Melanocyte of skin (primary cell): ENCODE data around the gene HMGCL. TPM values are rescaled to one million over a fixed set of nuclear protein-coding genes. Genes with fewer than 3 reads are reported as not detected.

ENCODE experiments used
- total RNA-seq, 2 donors: library from RNA; depleted of rRNA; stranded (reverse); fragments of >200 nt; gene quantifications; 2 replicates each; pipeline ENCODE4 v1.2.3, GENCODE V29; 2012

The HMGCL gene
- 10 to 100 TPM; 22.3 to 33.0 TPM for total RNA-seq

DNA sequence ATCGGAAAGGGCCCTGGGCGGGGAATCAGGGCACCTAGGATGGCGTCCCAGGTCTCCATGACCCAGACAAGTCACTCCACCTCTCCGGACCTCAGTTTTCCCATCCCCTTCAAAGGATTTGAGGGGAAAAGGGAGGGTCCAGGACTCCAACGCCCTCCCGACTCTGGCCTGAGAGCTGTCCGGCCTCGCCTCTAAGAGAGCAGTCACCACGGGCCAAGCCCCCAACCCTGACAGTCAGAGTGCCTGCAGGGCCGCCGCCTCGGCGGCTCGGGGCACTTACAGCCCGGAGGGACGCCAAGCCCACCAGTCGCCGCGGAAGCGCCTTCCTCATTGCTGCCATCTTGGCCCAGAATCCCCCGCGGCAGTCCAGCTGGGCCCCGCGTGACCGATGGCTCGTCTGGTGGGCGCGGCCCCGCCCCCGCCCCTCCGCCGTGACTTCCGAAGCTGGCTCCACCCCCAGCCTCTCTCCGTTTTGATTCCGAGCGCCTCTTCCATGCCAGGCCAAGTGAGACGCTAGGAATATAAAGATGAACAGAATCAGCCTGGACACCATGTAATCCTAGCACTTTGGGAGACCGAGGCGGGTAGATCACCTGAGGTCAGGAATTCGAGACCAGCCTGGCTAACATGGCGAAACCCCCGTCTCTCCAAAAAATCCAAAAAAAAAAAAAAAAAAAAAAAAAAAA is at the start of gene HMGCL:
Gene HMGCL, minus strand, starts transcription at position 354 of the 686 bp plus-strand sequence. Its CDS starts 14 bp downstream, at position 340.

DNA sequence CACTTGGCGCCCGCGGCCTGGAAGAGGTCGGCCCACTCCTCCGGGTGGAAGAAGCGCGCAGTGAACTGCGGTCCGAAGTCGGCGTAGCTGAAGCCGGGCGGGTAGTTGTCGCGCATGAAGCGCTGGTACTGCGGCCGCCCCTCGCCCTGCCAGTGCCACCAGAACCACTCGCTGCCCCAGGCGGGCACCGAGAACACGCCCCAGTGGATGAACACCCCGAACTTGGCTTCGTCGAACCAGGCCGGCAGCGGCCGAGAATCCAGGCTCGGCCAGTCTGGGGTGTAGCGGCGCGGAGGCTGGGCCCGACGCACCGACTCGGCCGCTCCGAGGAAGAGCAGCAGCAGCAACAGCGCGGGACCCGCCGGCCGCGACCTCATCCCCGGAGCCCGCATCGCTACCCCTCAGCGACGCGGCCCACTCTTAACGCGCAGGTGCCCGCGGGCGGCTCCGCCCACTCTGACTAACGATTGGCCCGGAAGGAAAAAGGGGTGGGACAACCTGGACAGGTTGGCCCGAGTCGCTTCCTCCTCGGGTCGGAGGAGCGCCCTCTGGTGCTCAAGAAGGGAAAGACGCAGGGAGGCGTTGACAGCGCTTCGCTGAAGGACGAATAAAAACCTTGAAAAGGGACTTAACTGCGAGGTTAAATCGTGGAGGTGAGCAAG is 42.8 kb upstream of the HMGCL start, which contains the start of gene FUCA1:
Gene FUCA1, minus strand, starts transcription at position 396 of the 662 bp plus-strand sequence. Its CDS starts 4 bp downstream, at position 392.

DNA sequence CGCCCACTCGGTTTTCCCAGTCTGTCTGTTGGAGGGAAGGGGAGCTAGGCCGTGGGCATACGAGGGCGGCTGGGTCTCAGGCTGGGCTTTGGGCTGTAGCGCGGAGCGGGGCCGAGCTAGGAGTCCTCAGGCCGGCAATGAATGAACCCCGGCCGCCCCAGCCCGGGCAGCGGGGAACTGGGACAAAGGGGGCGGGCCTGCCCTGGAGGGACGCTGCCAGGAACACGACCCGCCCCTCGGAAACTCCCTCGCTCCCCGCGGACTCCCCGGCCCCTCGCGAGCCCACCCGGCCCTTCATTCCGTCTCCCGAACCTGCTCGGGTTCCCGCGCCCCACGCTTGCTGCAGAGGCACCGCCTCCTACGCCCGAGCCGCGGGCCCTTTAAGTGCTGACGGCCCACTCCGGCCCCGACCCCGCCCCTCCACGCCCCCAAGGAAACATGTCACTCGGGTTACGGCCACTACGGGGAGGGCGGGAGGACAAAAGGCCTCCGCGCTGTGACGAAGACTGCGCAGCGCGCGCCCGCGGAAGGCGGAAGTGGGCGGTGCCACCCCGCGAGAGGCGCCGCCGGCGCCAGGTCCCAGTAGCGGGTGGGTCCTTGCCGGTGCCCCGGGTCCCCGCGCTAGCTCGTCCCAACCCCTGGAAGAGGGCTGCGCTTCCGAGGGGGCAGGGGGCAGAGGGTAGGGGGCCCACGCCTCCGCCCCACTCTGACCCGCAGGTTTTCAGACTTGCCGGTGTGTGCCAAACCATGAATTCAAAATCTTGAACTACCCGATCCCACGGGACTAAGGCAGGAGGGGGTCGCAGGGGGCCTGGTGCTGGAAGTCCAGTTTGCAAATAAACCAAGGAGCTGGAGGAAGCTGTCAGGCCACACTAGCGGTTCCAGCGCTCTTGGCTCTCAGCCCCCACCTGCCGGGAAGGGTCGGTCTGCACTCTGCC is 24.6 kb downstream of the HMGCL start, which contains the start of gene GALE:
Gene GALE, minus strand, starts transcription at position 355 of the 938 bp plus-strand sequence. CDS start 1,747 bp downstream, outside the sequence.

DNA sequence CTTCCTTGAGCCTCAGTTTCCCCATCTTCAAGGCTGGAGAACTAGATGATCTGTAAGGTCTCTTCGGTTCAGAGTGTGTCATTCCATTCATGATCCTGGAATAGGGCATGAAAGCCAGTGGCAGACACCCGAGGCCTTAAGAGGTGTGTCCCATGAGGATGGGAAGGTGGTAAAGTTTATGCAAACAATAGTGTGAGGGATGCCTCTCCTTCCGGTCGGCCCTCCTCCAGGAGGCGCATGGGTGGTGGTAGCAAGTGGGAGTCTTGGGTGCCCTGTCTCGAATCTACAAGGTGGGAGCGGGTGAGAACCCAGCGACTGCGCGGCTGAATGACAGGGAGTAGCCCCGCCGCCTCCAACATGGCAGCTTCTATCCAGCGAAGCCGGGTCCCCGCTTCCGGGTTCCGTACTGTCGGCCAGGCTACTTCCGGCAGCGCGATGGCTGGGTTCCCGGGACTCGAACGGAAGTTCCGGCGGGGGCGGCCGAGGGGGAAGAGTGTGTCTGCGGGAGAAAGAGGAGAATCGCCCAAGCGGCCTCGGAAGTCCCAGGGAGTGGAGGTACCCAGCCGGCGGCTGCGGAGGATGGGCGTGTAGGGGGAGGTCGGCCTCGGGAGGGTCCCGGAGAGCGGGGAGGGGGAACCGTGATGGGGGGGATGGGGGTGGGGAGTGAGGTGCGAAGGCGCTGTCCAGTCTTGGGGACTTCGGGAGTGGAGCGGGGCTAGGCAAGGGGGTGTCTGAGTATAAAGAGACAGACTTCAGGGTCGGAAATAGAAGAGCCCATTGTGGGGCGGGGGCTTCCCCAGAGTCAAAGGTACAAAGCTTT is 34.3 kb downstream of the HMGCL start, which contains the start of gene LYPLA2:
Gene LYPLA2, plus strand, starts transcription at position 450 of the 820 bp plus-strand sequence. CDS start 1,538 bp downstream, outside the sequence.

DNA sequence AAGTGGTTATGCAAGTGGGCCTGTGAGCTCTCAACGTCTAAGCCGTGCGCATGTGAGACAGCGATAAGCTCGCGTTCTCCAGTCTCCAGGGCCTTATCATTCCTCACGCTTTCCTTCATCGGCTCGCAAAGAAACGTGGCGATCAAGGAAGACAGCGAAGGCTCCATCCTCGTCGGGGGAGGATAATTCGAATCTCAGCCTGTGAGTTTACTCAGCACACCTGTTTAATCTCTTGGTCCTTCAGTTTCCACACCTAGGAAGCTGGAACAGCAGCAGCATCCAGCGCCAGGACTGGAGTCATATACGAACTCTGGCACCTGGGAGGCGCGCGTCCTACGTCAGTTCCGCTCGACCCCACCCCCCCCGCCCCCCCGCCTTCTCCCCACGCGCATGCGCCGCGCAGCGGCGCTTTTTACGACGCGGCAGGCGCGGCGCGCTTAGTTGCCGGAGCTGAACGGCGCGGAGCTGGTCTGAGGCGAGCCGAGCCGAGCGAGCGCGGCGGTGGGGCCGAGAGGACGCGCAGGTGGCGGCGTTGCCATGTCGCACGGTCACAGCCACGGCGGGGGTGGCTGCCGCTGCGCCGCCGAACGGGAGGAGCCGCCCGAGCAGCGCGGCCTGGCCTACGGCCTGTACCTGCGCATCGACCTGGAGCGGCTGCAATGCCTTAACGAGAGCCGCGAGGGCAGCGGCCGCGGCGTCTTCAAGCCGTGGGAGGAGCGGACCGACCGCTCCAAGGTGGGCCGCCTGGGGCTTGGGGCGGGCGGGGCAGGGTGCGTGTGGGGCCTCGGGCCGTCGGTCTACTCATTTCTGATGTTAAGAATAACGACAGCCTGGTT is 47.0 kb downstream of the HMGCL start, which contains the start of gene PITHD1:
Gene PITHD1, plus strand, starts transcription at position 440 of the 836 bp plus-strand sequence. Its CDS starts 98 bp downstream, at position 538.

Other genes starting within 250 kb of the HMGCL start
- 100 to 1,000 TPM; 322 to 481 TPM for gene RPL11, start 133.6 kb downstream of the HMGCL start, total RNA-seq
- gene ELOA, start 82.0 kb downstream of the HMGCL start, total RNA-seq, result 10 to 100 TPM; 55.1 to 60.3 TPM
- gene PITHD1, start 47.0 kb downstream of the HMGCL start, total RNA-seq, result 10 to 100 TPM; 37.6 to 42.0 TPM
- gene LYPLA2, start 34.3 kb downstream of the HMGCL start, total RNA-seq, result 10 to 100 TPM; 69.5 to 93.2 TPM
- gene GALE, start 24.7 kb downstream of the HMGCL start, total RNA-seq, result 10 to 100 TPM; 34.8 to 71.6 TPM
- 10 to 100 TPM; 10.7 to 16.9 TPM for gene FUCA1, start 42.9 kb upstream of the HMGCL start, total RNA-seq
- gene CNR2, start 87.9 kb upstream of the HMGCL start, total RNA-seq, result not detected
- gene PNRC2, start 134.4 kb upstream of the HMGCL start, total RNA-seq, result 10 to 100 TPM; 64.0 to 67.9 TPM
- gene SRSF10, start 154.9 kb upstream of the HMGCL start, total RNA-seq, result 100 to 1,000 TPM in 1 of 2 donors, 10 to 100 TPM in 1; 60.9 to 100 TPM